ENCODE measurements around the gene ACTR6. TPM values are rescaled to one million over a fixed set of nuclear protein-coding genes. Genes with fewer than 3 reads are reported as not detected.

Gene ACTR6
- total RNA-seq, 1 experiment from 2014 or later, result 34.9 TPM

DNA sequence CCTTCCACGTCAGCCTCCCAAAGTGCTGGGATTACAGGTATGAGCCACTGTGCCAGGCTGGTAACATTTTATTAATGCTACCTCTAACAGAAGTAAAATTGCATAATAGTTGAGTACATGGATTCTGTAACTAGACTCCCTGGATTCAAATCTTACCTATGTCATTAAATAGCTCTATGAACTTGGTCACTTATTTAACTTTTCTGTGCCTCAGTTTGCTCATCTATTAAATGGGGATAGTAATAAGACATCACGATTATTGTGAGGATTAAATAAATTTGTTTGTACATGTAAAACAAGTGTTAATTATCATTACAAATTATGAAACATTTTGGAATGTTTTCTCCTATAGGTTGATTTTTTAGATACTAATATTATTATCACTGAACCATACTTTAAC lies 6.7 kb downstream of the ACTR6 start:
- Histone ChIP-seq H3K9me3 (ENCODE audit: control insufficient read depth, low read depth, low read length) (no peaks in the 10 kb centered on the region), H2BK5ac (ENCODE audit: insufficient read length, low read length) (no peak overlapping the region), H4K91ac (ENCODE audit: insufficient read length, low read depth, low read length) (no peak overlapping the region), H2BK120ac (ENCODE audit: low read depth, low read length, poor library complexity, severe bottlenecking) (no peak overlapping the region), H3K79me2 (ENCODE audit: insufficient read depth, low read length) (no peaks in the 10 kb centered on the region; the same call in 1 of the 2 replicates), H2BK12ac (ENCODE audit: insufficient read length, low read depth, low read length) (no peak overlapping the region), H3K9ac (ENCODE audit: extremely low read depth, insufficient read length, low read length) (no peak overlapping the region), H3K27ac (ENCODE audit: insufficient read length, low read depth, low read length) (no peak overlapping the region), H3K27me3 (ENCODE audit: insufficient read depth, low read length) (no peaks in the 10 kb centered on the region), H3K56ac (ENCODE audit: insufficient read length, low read depth, low read length) (no peak overlapping the region), H3K4ac (ENCODE audit: low read depth, low read length) (no peak overlapping the region), H4K8ac (replicated peaks; ENCODE audit: insufficient read length, low read depth, low read length) (no peak overlapping the region), H3K14ac (ENCODE audit: insufficient read depth, low read length) (no peak overlapping the region), H3K23ac (ENCODE audit: insufficient read length, low read depth, low read length) (no peak overlapping the region), H3K18ac (ENCODE audit: insufficient read length, low read depth, low read length) (no peak overlapping the region), H2BK15ac (ENCODE audit: low read depth, low read length) (no peak overlapping the region), H3K4me1 (ENCODE audit: insufficient read depth, low read length) (no peaks in the 10 kb centered on the region), H3K23me2 (ENCODE audit: insufficient read length, low read depth, low read length, poor library complexity, severe bottlenecking) (no peaks in the 10 kb centered on the region), H4K20me1 (ENCODE audit: control insufficient read depth, insufficient read depth, insufficient read length) (no peaks in the 10 kb centered on the region), H2AK5ac (ENCODE audit: insufficient read length, low read length) (no peak overlapping the region), H2AFZ (ENCODE audit: low read length) (no peak overlapping the region), H3T11ph (ENCODE audit: low read length) (no peak overlapping the region), H3K4me2 (ENCODE audit: insufficient read depth, insufficient read length, low read length) (no peak overlapping the region), H4K5ac (ENCODE audit: insufficient read length, low read depth, low read length) (no peak overlapping the region), H3K79me1 (ENCODE audit: insufficient read depth, low read depth, low read length, poor library complexity, severe bottlenecking) (no peaks in the 10 kb centered on the region), H2BK20ac (ENCODE audit: low read depth, low read length, poor library complexity, severe bottlenecking) (no peak overlapping the region)
- peaks cover 10 to 45% (median 35%) of the 10 kb centered on the region in 3 experiments; a peak in 6 of 7 replicates for H3K36me3 Mint-ChIP-seq (ENCODE audit: insufficient read depth in 1 of 3, low read depth in 3 of 3)
- H3K4me1 Mint-ChIP-seq, result peaks cover 0 to 6% of the 10 kb centered on the region in 2 experiments; a peak in 2 of 4 replicates
- DNase-seq, result no peak
- TF ChIP-seq, protein P1, sequence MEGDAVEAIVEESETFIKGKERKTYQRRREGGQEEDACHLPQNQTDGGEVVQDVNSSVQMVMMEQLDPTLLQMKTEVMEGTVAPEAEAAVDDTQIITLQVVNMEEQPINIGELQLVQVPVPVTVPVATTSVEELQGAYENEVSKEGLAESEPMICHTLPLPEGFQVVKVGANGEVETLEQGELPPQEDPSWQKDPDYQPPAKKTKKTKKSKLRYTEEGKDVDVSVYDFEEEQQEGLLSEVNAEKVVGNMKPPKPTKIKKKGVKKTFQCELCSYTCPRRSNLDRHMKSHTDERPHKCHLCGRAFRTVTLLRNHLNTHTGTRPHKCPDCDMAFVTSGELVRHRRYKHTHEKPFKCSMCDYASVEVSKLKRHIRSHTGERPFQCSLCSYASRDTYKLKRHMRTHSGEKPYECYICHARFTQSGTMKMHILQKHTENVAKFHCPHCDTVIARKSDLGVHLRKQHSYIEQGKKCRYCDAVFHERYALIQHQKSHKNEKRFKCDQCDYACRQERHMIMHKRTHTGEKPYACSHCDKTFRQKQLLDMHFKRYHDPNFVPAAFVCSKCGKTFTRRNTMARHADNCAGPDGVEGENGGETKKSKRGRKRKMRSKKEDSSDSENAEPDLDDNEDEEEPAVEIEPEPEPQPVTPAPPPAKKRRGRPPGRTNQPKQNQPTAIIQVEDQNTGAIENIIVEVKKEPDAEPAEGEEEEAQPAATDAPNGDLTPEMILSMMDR (conservative IDR thresholded peaks at IDR 0.05), result no peak
- H3K4me3 Mint-ChIP-seq, result no peak overlapping the region
- no peaks in the 10 kb centered on the region for H3K27me3 Mint-ChIP-seq (ENCODE audit: low read depth)
- H3K9me3 Mint-ChIP-seq, result no peaks in the 10 kb centered on the region
- no peak overlapping the region for H3K27ac Mint-ChIP-seq
- no CpG with 5 or more reads among the region's 2 CpGs for WGBS (ENCODE audit: extremely low coverage, insufficient read length, low lambda C conversion rate)
